NCI-H2029 treated with DMSO at 0.1 percent for 48 hours (cell line): ENCODE data around the gene RWDD1.

ENCODE experiments used
- DNase-seq: peaks from one replicate; lab custom pipeline; 2025; lab: John Stamatoyannopoulos, UW

Gene RWDD1

GRCh38 chr6:116615937-116616736 lies 44.8 kb downstream of the RWDD1 start, which contains the start of gene RSPH4A:
TSS of gene RSPH4A (plus strand) at chr6:116616479. CDS start at chr6:116616624, 145 bp downstream.
- DNase-seq, result peak; percentile 100

GRCh38 chr6:116616737-116617053 lies 45.4 kb downstream of the RWDD1 start:
- peak; percentile 99 for DNase-seq

- DNase-seq, result no peak
Observed at GRCh38 chr6:116624036-116624805, 52.9 kb downstream of the RWDD1 start.

- no peak for DNase-seq
Observed at GRCh38 chr6:116625872-116626271, 54.6 kb downstream of the RWDD1 start.

GRCh38 chr6:116629563-116629981 lies 58.3 kb downstream of the RWDD1 start:
- DNase-seq, result peak; percentile 98

- DNase-seq, result peak; percentile 100
Observed at GRCh38 chr6:116631379-116631990, 60.2 kb downstream of the RWDD1 start.

- peak; percentile 99 for DNase-seq
Observed at GRCh38 chr6:116633685-116634084, 62.4 kb downstream of the RWDD1 start.
